Heart left ventricle (tissue), 13 donors: ENCODE measurements around the gene TCF19.

Experiments
- CTCF ChIP-seq, 12 donors: fragments of 200-600 bp; sonication (generic) in 4 of 12; IDR thresholded peaks; one replicate each; pipeline versions ENCODE4 v1.5.0 to v1.8.0; 2018 to 2022; ENCODE audit warnings: antibody characterized with exemption in 12 of 12, mild to moderate bottlenecking in 5 of 12
- POLR2A ChIP-seq, 2 donors: fragments of 450-650 bp; IDR thresholded peaks; one replicate each; pipeline ENCODE4 v1.6.1; 2017; ENCODE audit warnings: antibody characterized with exemption in 2 of 2, mild to moderate bottlenecking in 2 of 2, moderate library complexity in 2 of 2
- donor health status: ischemic (EF 13 %, LVEDD 7.1; RV severe dilation, severe dysfunction).
- donor health status: DM: no; HTN: yes; CAD: no.
- donor health status: DM: no; HTN: no; CAD: no.
- donor health status: ischemic (EF 25% LVEDD 6.9; RV normal size, moderate dysfunction).
- donor health status: ischemic (EF 25% LVEDD 5.7; RV mildly dilated, moderate dysfunction).
- donor health status: ischemic (EF 35%, LVEDD 5.7; RV mildly dilated, moderate dysfunction).
- donor health status: nonischemic (EF 11% LVEDD 7.7; RV severe dilation, severe dysfunction).
- donor health status: DM: yes; HTN: yes; CAD: no.
- donor health status: PGD.
- donor health status: ischemic (EF 29% LVEDD 5.4; RV normal size, mild dysfunction).
- donor health status: nonischemic (EF 23%, LVEDD 6.1; RV moderate dilation, normal function).

- TF ChIP-seq CTCF (IDR thresholded peaks at IDR 0.05) (no peak), POLR2A (IDR thresholded peaks at IDR 0.05) (no peak)
These were observed 43.9 kb upstream of the TCF19 start, which contains the start of gene PSORS1C1 for GRCh38 chr6:31114541-31114878.
